ENCODE measurements around the gene CDC16.

CDC16 gene

GRCh38 chr13:114315074-114315785 lies 80.5 kb downstream of the CDC16 start:
- DNase-seq (ENCODE audit: low read depth, low spot score), result no peak
- peak overlapping the region; percentile 50 for H3K4me3 ChIP-seq (ENCODE audit: low read depth, low read length)
- TF ChIP-seq CTCF (IDR thresholded peaks at IDR 0.05; ENCODE audit: low read depth, low read length), result no peak
- in situ Hi-C loops (cut with HindIII; ENCODE audit: low sequenced_read_pairs), result no loop called here

DNA sequence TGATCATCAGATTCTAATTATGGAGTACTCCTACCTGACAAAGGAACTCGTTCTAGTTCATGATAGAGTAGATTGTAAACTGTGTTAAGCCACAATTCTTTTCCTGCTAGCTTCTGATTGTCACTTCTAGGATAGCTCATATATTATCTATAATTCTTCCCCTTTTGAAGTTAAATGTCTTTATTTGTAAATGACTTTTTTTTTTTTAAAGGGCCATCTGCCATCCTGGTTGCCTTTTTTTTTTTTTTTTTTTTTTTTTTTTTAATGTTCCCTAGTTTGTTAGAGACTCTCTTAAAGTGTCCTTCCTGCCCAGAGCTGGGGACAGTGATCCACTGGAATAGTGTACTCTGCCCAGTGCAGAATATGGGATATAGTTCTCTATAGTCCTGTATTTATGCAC lies 83.9 kb downstream of the CDC16 start:
- in situ Hi-C loops (cut with HindIII; ENCODE audit: low sequenced_read_pairs), result no loop called here
- no peak for TF ChIP-seq CTCF (IDR thresholded peaks at IDR 0.05; ENCODE audit: low read depth, low read length)
- no peak for DNase-seq (ENCODE audit: low read depth, low spot score)
- H3K4me3 ChIP-seq (ENCODE audit: low read depth, low read length), result no peak overlapping the region

DNA sequence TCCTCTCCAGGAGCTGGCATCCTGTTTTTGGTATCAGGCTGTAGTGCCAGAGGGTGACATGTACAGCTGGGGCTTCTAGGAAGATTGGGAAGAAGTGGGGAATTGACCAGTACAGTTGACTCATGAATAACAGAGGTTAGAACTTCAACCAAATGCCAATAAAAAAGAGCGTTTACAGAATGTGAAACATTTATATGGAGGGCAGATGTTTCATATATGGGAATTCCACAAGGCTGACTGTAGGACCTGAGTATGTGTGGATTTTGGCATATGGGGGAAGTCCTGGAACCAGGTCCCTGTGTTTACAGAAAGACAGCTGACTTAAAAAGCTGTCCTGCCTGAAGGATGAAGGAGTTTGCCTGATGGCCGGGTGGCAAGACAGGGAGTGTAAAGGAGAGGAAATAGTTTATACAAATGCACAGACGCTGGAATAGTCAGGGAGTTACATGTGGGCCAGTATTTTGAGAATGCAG lies 84.8 kb downstream of the CDC16 start:
- no peak for TF ChIP-seq CTCF (IDR thresholded peaks at IDR 0.05; ENCODE audit: low read depth, low read length)
- H3K4me3 ChIP-seq (ENCODE audit: low read depth, low read length), result no peak overlapping the region
- peak; percentile 71 for DNase-seq (ENCODE audit: low read depth, low spot score)
- in situ Hi-C loops (cut with HindIII; ENCODE audit: low sequenced_read_pairs), result no loop called here

GRCh38 chr13:114320065-114320464 lies 85.4 kb downstream of the CDC16 start:
- DNase-seq (ENCODE audit: low read depth, low spot score), result no peak
- in situ Hi-C loops (cut with HindIII; ENCODE audit: low sequenced_read_pairs), result no loop called here
- no peak for TF ChIP-seq CTCF (IDR thresholded peaks at IDR 0.05; ENCODE audit: low read depth, low read length)

GRCh38 chr13:114321256-114321655 lies 86.6 kb downstream of the CDC16 start:
- no peak for TF ChIP-seq CTCF (IDR thresholded peaks at IDR 0.05; ENCODE audit: low read depth, low read length)

More at GRCh38 chr13:114320065-114320464, 85.4 kb downstream of the CDC16 start:
- no peak overlapping the region for H3K4me3 ChIP-seq (ENCODE audit: low read depth, low read length)

More at GRCh38 chr13:114321256-114321655, 86.6 kb downstream of the CDC16 start:
- in situ Hi-C loops (cut with HindIII; ENCODE audit: low sequenced_read_pairs), result no loop called here
- DNase-seq (ENCODE audit: low read depth, low spot score), result no peak
- no peak overlapping the region for H3K4me3 ChIP-seq (ENCODE audit: low read depth, low read length)

Measured in astrocyte of the spinal cord (primary cell).